GM12872 (cell line): Measurements from ENCODE around the gene PIP5KL1.

ENCODE experiments used
- CTCF ChIP-seq: IDR thresholded peaks from 3 replicates; pipeline ENCODE4 v1.5.1; 2011; ENCODE audit warnings: low read depth, mild to moderate bottlenecking, low read length, moderate library complexity; ENCODE audit not compliant: insufficient read depth

Gene PIP5KL1

GRCh38 chr9:127959841-127960409 lies 29.3 kb upstream of the PIP5KL1 start:
- TF ChIP-seq CTCF: no peak

- no peak for TF ChIP-seq CTCF
These were observed 28.8 kb upstream of the PIP5KL1 start for GRCh38 chr9:127959398-127959797.

GRCh38 chr9:127958728-127959127 lies 28.2 kb upstream of the PIP5KL1 start:
- no peak for TF ChIP-seq CTCF

GRCh38 chr9:127955294-127956015 lies 24.9 kb upstream of the PIP5KL1 start:
- peak; percentile 74 for TF ChIP-seq CTCF

- TF ChIP-seq CTCF: no peak
These were observed 24.3 kb upstream of the PIP5KL1 start for GRCh38 chr9:127954831-127955293.

- no peak for TF ChIP-seq CTCF
These were observed 23.4 kb upstream of the PIP5KL1 start for GRCh38 chr9:127953768-127954505.

GRCh38 chr9:127953154-127953553 lies 22.6 kb upstream of the PIP5KL1 start:
- no peak for TF ChIP-seq CTCF
